PC-3 (cell line): ENCODE measurements around the gene LRP2. TPM values are rescaled to one million over a fixed set of nuclear protein-coding genes. Genes with fewer than 3 reads are reported as not detected.

Experiments
- ATAC-seq: fragments of 200-7000 bp; cut with Tn5 transposase; 2 replicates; pipeline ENCODE4 v1.9.1; 2020; ENCODE audit warnings: mild to moderate bottlenecking, moderate library complexity
- BruUV-seq: library from RNA; stranded (reverse); fragments of 400-500 nt; replicated peaks from 2 replicates; lab custom pipeline; 2021; lab: Mats Ljungman, UMichigan
- CTCF ChIA-PET: fragments of 300-600 bp; sonication (Branson Sonifier 250); formaldehyde crosslinking; loops from one replicate; lab custom pipeline; 2022; ENCODE audit warnings: antibody characterized with exemption; lab: Charles Lee
- POLR2A ChIA-PET: fragments of 300-600 bp; sonication (Branson Sonifier 250); formaldehyde crosslinking; loops from one replicate; lab custom pipeline; 2022; ENCODE audit warnings: antibody characterized with exemption; ENCODE audit not compliant: unreplicated experiment; lab: Charles Lee
- DNase-seq: peaks from one replicate; pipeline ENCODE4 v3.0.0-alpha.2; 2015
- H2AFZ ChIP-seq: fragments of 300-600 bp; sonication (generic); 2 replicates; pipeline ENCODE4 v1.6.0; 2016; ENCODE audit warnings: antibody characterized with exemption, low read length
- H3F3A ChIP-seq: fragments of 300-600 bp; sonication (generic); one replicate; pipeline ENCODE4 v1.6.0; 2017; ENCODE audit warnings: antibody characterized with exemption, low read length, control low read depth, mild to moderate bottlenecking; ENCODE audit not compliant: unreplicated experiment
- H3K27ac ChIP-seq: fragments of 300-600 bp; sonication (generic); 2 replicates; pipeline ENCODE4 v1.5.1; 2016; ENCODE audit warnings: mild to moderate bottlenecking, low read length
- H3K27me3 ChIP-seq: fragments of 300-600 bp; sonication (generic); 2 replicates; pipeline ENCODE4 v1.6.1; 2016; ENCODE audit warnings: low read length, mixed read lengths
- H3K36me3 ChIP-seq: fragments of 300-600 bp; sonication (generic); 2 replicates; pipeline ENCODE4 v1.6.1; 2016; ENCODE audit warnings: low read depth, mixed run types, low read length, mixed read lengths
- H3K4me1 ChIP-seq: fragments of 300-600 bp; sonication (generic); 2 replicates; pipeline ENCODE4 v1.5.1; 2016; ENCODE audit warnings: low read length; ENCODE audit not compliant: insufficient read depth
- H3K4me2 ChIP-seq: fragments of 300-600 bp; sonication (generic); 2 replicates; pipeline ENCODE4 v1.6.0; 2016; ENCODE audit warnings: low read length
- H3K4me3 ChIP-seq: fragments of 300-600 bp; sonication (generic); 2 replicates; pipeline ENCODE4 v1.5.1; 2016; ENCODE audit warnings: mild to moderate bottlenecking, low read length, mixed read lengths
- H3K79me2 ChIP-seq: fragments of 300-600 bp; sonication (generic); 2 replicates; pipeline ENCODE4 v1.6.1; 2017; ENCODE audit warnings: low read length, mixed read lengths
- H3K9ac ChIP-seq: fragments of 300-600 bp; sonication (generic); 2 replicates; pipeline ENCODE4 v1.6.0; 2016; ENCODE audit warnings: mild to moderate bottlenecking, low read length
- H3K9me2 ChIP-seq: fragments of 300-600 bp; sonication (generic); replicated peaks from 2 replicates; pipeline ENCODE4 v1.6.1; 2016; ENCODE audit warnings: mixed run types, low read length, mixed read lengths
- H3K9me3 ChIP-seq: fragments of 300-600 bp; sonication (generic); 2 replicates; pipeline ENCODE4 v1.6.1; 2016; ENCODE audit warnings: low read length, mixed read lengths
- H4K20me1 ChIP-seq: fragments of 300-600 bp; sonication (generic); 2 replicates; pipeline ENCODE4 v1.6.1; 2016; ENCODE audit warnings: low read length, mixed read lengths
- EZH2 ChIP-seq: fragments of 300-600 bp; sonication (generic); IDR thresholded peaks from one replicate; pipeline ENCODE4 v1.6.1; 2017; ENCODE audit warnings: antibody characterized with exemption, mild to moderate bottlenecking, low read length; ENCODE audit not compliant: unreplicated experiment
- EZH2phosphoT487 ChIP-seq: fragments of 300-600 bp; sonication (generic); IDR thresholded peaks from 2 replicates; pipeline ENCODE4 v1.6.1; 2018; ENCODE audit warnings: mild to moderate bottlenecking, antibody characterized with exemption, low read length, borderline replicate concordance
- intact Hi-C: fragments of 100-400 bp; cut with micrococcal nuclease; formaldehyde crosslinking; loops from 2 replicates; pipeline ENCODE4 v1.9.0; 2023
- total RNA-seq: library from RNA; depleted of rRNA; stranded (reverse); fragments of >200 nt; gene quantifications from 2 replicates; pipeline ENCODE4 v1.2.3, GENCODE V29; 2014
- TF ChIP-seq, protein P1 (sequence below): fragments of 300-600 bp; sonication (generic); conservative IDR thresholded peaks from 2 replicates; pipeline ENCODE4 v1.5.1; 2017; ENCODE audit warnings: antibody characterized with exemption, low read depth, mild to moderate bottlenecking, low read length

LRP2 gene
- total RNA-seq, 1 experiment from 2014 or later = not detected

- no peak for ATAC-seq
Observed at GRCh38 chr2:169200756-169201155, 161.6 kb downstream of the LRP2 start.

DNA sequence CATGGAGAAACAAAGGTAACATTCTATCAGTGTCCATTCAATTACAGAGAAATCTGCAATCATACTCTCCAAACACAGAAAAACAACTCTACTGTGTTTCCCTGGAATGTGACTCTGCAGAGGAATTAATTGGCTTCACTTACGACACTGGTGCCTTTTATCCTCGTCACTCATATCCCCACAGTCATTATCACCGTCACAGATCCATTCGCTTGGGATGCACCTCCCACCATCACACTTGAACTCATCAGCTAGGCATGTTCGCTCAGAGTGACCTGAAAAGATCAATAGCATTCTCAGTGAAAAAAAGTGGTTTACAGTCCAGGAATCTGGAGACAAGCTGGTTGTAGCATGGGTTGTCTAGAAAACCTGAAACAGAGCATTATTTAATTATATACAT is 168.7 kb downstream of the LRP2 start:
- Histone ChIP-seq H3K27ac (no peak overlapping the region), H2AFZ (no peak overlapping the region), H3K9me2 (no peaks in the 10 kb centered on the region), H3K4me2 (no peak overlapping the region), H3K79me2 (no peaks in the 10 kb centered on the region), H3K9me3 (no peaks in the 10 kb centered on the region), H3F3A (no peaks in the 10 kb centered on the region), H3K4me3 (no peak overlapping the region), H3K4me1 (no peaks in the 10 kb centered on the region), H3K36me3 (no peaks in the 10 kb centered on the region), H3K9ac (no peak overlapping the region), H4K20me1 (no peaks in the 10 kb centered on the region), H3K27me3 (peaks cover 53% of the 10 kb centered on the region)
- POLR2A ChIA-PET = no interaction called here
- ATAC-seq (no peak), DNase-seq (no peak)
- intact Hi-C loops = no loop called here
- CTCF ChIA-PET = no interaction called here
- no TSS peak for BruUV-seq
- TF ChIP-seq, protein P1, sequence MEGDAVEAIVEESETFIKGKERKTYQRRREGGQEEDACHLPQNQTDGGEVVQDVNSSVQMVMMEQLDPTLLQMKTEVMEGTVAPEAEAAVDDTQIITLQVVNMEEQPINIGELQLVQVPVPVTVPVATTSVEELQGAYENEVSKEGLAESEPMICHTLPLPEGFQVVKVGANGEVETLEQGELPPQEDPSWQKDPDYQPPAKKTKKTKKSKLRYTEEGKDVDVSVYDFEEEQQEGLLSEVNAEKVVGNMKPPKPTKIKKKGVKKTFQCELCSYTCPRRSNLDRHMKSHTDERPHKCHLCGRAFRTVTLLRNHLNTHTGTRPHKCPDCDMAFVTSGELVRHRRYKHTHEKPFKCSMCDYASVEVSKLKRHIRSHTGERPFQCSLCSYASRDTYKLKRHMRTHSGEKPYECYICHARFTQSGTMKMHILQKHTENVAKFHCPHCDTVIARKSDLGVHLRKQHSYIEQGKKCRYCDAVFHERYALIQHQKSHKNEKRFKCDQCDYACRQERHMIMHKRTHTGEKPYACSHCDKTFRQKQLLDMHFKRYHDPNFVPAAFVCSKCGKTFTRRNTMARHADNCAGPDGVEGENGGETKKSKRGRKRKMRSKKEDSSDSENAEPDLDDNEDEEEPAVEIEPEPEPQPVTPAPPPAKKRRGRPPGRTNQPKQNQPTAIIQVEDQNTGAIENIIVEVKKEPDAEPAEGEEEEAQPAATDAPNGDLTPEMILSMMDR = no peak
- TF ChIP-seq EZH2 (no peak), EZH2phosphoT487 (no peak)

More at GRCh38 chr2:169200756-169201155, 161.6 kb downstream of the LRP2 start:
- H3F3A ChIP-seq = no peaks in the 10 kb centered on the region
- no peaks in the 10 kb centered on the region for H4K20me1 ChIP-seq
- no peak overlapping the region for H3K27ac ChIP-seq
- no TSS peak for BruUV-seq
- TF ChIP-seq, protein P1 = no peak
- TF ChIP-seq EZH2 (no peak), EZH2phosphoT487 (no peak)
- no peak overlapping the region for H2AFZ ChIP-seq
- H3K9me2 ChIP-seq = no peaks in the 10 kb centered on the region
- H3K4me3 ChIP-seq = no peak overlapping the region
- POLR2A ChIA-PET = no interaction called here
- no peak overlapping the region for H3K9ac ChIP-seq
- no peaks in the 10 kb centered on the region for H3K79me2 ChIP-seq
- peaks cover 56% of the 10 kb centered on the region for H3K27me3 ChIP-seq
- H3K4me2 ChIP-seq = no peak overlapping the region
- CTCF ChIA-PET = no interaction called here
- no peak for DNase-seq
- H3K4me1 ChIP-seq = no peaks in the 10 kb centered on the region
- no peaks in the 10 kb centered on the region for H3K9me3 ChIP-seq
- no peaks in the 10 kb centered on the region for H3K36me3 ChIP-seq
- intact Hi-C loops = no loop called here

DNA sequence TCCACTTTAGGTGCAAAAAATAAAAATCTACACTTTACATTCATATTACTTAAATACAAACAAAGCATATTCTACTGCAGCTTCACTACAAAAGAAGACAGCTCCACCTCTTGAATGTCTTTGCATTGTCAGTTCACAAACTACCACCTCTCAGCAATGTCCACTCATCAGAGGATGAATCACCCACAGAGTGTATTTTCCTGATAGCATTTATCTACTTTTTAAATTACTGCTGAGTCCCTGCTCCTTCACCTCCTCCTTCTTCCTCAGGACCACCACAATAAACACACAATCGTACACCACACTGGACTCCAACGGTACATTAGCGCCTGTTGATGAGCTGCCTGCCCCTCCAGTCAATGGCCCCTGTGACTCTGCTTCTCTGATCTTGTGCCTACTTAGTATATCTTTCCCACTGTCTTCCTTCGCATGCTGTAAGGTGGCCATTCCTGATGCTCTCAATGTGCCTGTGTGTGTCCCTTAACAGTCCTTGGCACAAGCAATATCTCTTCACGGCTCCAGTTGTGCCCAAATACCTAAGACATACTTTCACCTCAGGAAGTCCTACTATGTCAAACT is 172.0 kb downstream of the LRP2 start:
- CTCF ChIA-PET = no interaction called here
- intact Hi-C loops = no loop called here

More for the DNA sequence above, 172.0 kb downstream of the LRP2 start:
- Histone ChIP-seq H3K79me2 (no peaks in the 10 kb centered on the region), H3K4me2 (no peak overlapping the region), H2AFZ (no peak overlapping the region), H3K4me1 (no peaks in the 10 kb centered on the region), H4K20me1 (no peaks in the 10 kb centered on the region), H3F3A (no peaks in the 10 kb centered on the region), H3K27me3 (peaks cover 31% of the 10 kb centered on the region; the same call in 1 of the 2 replicates), H3K9ac (no peak overlapping the region), H3K36me3 (no peaks in the 10 kb centered on the region), H3K27ac (no peak overlapping the region), H3K9me3 (no peaks in the 10 kb centered on the region), H3K9me2 (no peaks in the 10 kb centered on the region), H3K4me3 (no peak overlapping the region)
- TF ChIP-seq EZH2 (no peak), EZH2phosphoT487 (no peak)
- TF ChIP-seq, protein P1 = no peak
- BruUV-seq = no TSS peak
- ATAC-seq = no peak
- POLR2A ChIA-PET = interaction anchor here (0.6 kb wide), 1 partner anchor 1052 kb away, joined by 4 read pairs; no protein-coding TSS in a partner anchor
- DNase-seq = no peak
